ENCODE results near the gene NRCAM.

DNA sequence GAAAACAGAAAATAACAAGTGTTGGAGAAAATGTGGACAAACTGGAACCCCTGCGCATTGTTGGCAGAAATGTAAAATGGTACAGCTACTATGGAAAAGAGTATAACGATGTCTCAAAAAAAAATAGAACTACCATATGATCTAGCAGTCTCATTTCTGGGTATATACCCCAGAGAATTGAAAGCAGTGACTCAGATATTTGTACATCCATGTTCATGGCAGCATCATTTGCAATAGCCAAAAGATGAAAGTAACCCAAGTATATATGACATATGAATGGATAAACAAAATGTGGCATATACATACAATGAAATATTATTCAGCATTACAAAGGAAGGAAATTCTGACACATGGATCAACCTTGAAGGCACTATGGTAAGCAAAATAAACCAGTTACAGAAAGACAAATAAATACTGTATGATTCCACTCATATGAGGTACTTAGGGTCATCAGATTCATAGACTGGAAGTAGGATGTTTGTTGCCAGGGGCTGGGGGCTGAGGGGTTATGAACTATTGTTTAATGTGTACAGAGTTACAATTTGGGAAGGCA is 4.9 kb downstream of the NRCAM start:
- TF ChIP-seq, protein P1, sequence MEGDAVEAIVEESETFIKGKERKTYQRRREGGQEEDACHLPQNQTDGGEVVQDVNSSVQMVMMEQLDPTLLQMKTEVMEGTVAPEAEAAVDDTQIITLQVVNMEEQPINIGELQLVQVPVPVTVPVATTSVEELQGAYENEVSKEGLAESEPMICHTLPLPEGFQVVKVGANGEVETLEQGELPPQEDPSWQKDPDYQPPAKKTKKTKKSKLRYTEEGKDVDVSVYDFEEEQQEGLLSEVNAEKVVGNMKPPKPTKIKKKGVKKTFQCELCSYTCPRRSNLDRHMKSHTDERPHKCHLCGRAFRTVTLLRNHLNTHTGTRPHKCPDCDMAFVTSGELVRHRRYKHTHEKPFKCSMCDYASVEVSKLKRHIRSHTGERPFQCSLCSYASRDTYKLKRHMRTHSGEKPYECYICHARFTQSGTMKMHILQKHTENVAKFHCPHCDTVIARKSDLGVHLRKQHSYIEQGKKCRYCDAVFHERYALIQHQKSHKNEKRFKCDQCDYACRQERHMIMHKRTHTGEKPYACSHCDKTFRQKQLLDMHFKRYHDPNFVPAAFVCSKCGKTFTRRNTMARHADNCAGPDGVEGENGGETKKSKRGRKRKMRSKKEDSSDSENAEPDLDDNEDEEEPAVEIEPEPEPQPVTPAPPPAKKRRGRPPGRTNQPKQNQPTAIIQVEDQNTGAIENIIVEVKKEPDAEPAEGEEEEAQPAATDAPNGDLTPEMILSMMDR (conservative IDR thresholded peaks at IDR 0.05) = no peak
- no peak for TF ChIP-seq EZH2 (IDR thresholded peaks at IDR 0.05; ENCODE audit: low read depth)

Data from PC-9 (cell line).